HG02981 (cell line): ENCODE measurements around the gene SFT2D1.

ENCODE experiments used
- ATAC-seq: cut with Tn5 transposase; IDR thresholded peaks from one replicate; pipeline ENCODE4 v1.9.1; 2021; ENCODE audit warnings: mild to moderate bottlenecking, moderate library complexity; ENCODE audit not compliant: unreplicated experiment

The SFT2D1 gene

DNA sequence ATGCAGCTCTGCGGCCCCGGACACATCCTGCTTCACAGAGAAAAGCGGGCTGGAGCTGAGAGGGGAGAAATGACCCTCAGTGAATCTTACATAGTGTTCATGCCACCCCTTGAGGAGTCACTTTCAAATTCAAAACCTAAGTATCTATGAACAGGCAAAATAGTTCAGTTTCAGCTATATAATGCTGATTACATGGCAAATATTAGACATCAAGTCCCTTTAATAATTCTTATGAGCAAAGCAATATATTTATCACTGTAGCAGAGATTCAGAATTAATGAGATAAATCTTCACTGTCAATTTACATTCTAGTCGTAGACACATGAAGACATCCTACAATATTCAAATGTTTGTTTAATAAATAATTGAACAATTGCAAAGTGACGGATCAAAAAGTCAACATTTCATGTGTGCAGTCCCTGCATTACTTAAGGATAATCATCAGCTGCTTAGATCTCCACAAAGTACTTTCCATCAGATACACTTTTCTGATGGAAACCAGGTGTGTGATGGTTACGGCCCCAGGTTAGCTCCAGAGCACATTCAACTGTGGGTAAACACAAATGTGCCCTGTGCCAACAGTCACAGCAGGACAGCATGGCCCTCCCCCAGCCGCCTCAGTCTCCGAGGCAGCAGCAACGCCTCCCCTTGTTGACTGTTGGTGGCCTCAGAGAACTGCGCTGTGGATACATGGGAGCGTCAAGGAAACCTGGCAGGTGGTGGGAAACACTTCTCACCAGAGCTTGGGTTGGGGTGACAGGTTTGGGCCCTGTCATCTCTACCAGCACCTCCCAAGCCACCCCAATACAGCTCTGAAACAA lies 33.4 kb downstream of the SFT2D1 start:
- no peak for ATAC-seq

DNA sequence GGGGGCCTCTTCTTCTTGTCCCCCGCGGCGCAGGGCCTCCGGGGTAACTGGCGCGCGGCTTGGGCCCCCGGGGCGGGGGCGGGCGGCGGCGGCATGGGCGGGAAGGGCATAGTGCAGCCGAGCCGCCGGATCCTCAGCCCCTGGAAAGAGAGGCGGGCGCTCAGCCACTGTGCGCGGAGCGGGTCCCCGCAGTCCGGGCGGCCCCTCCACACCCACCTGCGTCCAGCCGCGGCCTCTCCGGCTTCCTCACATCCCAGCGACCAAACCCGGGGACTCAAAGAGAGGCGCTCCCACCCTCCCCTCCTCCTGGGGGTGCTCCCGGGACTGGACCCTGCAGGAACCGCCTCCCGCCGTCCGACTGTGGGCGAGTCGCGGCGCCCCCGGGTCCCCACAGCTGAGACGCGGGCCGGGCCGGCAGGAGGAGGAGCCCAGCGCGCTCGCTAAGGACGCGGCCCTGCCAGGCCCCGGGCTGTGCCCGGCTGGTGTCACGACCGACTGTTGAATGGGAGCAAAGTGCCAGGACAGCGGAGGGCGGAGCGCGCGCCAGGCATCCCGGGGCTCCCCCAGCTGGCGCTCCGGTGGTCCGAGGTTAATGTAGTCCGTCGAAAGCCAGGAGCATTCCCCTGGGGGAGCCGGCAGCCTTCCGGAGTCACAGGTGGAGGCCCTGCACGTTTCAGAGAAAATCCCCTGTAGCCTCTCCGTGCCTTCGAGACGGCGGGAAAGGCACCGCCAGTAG lies 34.1 kb downstream of the SFT2D1 start, which contains the start of gene PRR18:
TSS of gene PRR18 (minus strand) at position 360 of the 736 bp plus-strand sequence. CDS start at position 110, 250 bp downstream.
- peak; percentile 37 for ATAC-seq

DNA sequence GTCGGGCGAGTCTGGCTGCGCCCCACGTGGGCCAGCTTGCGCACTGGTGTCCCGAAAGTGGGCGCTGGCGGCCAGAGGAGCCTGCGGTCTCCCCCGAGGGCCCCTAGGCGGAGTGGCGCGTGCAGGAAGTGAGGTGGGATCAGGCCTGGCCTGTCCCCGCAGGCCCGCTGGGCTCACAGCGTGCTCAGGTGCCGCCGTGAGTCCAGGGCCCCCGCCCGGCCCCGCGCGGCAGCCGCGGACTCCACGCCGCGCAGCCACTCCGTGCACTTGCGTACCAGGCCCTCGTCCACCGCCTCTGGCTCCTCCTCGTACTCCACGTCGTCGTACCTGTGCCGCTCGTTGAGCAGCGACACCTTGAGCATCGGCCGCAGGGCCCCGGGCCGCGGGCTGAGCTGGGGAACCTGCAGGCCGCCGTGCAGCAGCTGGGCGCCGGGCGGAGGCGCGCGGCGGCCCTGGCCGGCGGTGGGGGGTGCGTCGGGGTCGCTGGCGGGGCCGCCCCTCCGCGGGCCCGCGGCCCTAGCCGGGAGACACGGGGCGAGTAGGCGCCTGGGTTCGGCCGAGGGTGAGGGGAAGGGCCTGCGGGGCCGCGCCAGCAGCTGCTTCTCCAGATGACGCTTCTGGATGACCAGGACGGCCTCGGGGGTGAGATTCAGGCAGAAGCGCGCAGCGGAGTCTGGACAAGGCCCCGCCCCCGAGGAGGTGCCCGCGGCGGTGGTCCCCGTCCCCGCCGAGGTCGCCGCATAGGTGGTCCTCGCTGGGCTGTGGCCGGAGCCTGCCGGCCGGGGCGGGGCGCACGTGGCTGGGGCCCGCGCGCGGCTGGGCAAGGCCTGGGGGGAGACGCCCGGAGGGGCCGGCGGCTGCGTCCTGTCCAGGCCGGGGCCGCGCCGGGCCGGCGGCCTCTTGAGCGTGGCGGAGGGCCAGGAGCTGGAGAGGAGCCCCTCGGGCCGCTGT lies 35.0 kb downstream of the SFT2D1 start:
- ATAC-seq, result peak; percentile 29

DNA sequence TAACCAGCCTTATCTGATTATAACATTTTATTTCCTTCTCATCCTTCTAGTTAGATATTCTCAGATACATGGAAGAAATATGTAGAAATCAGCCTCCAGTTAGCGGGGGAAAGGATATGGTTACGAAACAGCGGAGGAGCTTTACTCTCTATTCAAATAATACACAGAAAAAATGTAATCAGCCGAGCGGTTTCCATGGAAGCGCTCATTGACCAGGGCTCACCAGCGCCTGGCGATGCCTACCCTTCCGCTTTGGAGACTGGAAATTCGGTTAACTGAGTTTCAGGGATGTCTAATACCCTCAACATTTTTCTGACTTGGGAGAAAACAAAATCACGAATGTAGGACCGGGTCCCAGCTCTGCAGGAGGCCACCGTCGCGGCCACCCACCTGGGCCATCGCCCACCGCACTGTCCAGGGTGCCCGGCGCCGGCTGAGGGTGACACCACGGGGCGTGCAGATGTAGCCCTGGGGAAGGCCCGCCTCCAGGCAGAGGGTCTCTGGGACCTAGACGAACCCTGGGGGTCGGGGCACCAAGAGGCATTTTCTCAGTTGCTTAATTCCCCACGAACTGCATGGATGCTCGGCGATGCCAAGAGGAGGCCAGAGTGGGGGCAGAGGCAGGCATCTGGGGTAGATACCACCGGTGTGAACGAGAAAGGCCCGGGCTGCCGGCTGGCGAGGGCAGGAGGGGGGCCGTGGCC lies 35.8 kb downstream of the SFT2D1 start:
- ATAC-seq, result no peak

DNA sequence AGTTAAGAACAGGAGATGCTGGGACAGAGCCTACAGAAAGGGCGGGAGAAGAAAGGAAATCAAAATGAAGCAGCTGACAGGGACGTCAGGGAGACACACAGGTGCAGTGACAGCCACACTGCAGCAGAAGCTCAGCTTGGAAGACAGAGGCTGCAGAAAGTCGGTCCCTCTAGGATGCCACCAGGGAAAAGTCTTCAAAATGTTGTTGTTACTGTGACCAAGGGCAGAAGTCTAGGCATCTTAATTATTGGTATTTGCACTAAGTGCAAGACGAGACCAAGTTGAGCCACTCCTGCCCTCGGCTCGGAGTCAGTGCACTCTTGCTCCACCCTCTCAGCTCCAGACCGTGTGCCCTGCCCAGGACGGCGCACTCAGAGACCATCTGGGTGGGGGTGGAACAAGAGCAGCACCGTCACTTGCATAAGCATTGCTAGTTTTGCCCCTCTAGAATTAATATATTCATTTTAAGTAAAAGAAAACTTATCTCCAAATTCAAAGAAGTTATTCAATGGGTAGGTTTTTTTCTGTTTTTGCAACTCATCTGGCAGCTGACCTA lies 36.7 kb downstream of the SFT2D1 start:
- no peak for ATAC-seq

DNA sequence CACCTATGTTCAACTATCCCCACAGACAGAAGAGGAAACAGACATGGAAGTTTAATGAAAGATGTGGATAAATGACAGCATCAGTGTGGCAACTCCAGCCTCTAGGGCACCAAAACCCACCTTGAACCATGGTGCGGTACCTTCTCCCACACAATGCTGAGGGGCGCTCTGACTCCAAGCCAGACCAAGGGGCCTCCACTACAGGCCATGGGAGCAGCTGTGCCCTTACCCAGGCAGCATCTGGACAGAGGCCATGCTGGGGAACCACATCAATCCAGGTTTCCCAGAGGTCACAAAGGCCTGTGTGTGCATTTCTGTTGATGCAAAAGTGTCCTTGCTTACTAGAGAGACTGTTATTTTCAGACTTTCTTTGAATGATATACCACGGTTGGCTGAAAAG lies 38.2 kb downstream of the SFT2D1 start:
- ATAC-seq, result no peak

DNA sequence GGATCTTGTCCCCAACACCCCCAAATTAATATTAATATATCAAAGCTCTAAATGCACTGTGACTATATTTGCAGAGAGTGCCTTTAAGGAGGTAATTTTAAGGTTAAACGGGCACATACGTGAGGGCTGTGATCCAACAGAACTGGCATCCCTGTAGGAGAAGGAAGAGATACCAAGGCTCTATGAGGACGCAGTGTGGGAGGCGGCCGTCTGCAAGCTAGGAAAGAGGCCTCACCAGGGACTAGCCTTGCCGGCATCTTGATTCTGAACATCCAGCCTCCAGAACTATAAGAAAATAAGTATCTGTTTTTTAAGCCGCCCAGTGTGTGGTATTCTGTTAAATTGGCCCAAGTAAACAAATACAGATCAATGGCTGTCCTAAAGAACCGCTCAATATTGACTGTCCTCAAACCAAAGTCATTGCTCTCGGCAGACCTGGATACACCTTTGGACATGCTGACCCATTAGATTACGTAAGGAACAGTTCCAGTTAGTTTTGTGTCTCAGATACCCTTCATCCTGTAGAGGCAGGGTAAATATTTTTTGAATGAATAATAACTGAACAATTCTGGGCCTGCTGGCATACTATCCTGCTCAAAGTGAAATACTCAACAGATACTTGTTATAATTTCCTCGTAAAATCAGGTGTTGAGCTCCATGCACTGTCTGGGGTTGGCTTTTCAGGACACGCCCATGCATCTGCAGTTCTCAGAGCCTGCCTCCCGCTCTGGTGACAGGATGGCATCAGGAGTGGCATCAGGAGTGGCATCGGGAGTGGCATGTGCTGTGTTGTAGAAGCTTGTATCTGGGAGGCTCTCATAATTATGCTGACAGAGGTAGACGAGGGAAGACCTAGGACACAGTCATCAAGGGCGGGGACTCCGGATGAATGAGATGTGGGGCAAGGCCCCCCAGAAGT lies 40.5 kb downstream of the SFT2D1 start:
- no peak for ATAC-seq

DNA sequence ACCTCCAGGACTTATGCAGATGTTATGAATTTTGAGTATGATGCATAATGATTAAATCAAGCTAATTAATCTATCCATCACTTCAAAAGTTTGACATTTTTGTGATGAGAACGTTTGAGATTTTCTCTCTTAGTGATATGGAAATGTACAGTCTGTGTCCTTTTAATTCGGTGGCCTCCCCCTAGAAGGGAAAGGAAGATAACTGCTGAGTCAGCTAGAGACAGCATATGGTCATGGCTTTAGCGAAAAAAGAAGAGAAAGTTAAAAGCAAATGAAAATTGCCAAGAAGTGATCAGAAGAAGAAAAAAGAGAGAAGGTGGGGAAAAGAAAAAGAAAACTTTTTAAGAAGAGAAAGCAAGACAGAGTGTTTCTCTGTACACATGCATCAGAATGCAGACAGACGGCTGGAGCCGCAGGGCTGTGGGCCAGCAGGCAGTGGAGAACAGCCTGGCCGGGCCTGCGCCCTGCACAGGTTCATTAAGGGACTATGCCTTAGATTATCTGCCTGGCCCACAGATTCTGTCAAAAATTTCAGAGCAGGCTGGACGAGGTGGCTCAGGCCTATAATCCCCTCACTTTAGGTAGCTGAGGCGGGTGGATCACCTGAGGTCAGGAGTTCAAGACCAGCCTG lies 41.9 kb downstream of the SFT2D1 start:
- no peak for ATAC-seq

DNA sequence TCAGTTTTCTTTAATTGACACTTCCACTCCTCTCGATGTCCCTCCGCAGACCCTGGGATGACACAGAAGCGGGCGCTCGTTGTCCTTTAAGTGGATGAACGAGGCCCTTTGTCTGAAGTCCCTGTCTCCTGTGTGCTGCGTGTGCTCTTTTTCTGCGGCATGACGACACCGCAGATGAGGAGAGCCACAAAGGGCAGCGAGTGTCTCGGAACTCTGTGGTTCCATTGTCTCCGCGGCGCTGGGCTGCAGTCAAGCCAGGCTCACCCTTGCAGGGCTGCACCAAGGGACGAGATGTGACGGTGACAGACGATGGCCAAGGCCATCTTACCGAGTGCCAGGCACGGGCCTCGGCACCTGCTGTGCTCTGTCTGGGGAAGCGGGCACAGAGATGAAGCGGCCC lies 44.7 kb downstream of the SFT2D1 start:
- no peak for ATAC-seq

DNA sequence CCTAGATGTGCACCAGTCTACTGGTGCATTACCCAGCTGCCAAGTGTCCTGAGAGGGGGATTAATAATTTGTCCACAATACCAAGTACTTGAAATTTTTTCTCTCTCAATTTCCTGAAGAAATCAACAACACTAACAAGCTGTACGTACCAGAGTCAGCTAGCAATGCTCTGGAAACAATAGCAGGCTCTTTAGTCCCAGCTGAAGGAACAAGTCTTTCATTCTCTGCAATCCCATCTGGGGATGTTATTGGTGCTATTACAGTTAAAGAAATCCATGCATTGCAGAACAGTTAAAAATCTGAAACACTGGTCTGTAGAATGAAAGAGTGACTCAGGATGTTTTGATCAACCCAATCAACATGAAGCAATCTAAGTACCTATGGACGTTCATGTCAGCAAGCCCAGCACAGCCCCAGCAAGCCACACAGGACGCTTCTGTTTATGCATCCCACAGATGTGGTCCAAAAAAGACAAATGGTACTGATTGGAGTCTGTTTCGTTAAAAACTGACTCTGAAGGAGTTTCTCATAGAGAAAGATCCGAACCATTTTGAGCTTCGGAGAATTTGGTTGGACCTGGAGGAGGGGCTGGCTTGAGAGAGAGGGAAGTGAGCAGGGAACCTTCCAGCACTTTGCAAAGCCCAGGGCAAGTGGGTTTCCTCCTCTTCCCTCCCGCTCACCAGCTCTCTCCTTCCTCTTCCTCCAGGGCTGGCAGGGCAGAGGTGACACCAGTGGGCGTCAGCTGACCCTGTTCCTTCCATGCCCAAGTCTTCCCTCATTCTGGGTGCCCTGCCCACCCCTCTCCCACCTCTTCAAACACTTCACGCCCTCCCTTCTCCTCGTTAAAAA lies 46.1 kb downstream of the SFT2D1 start:
- no peak for ATAC-seq

DNA sequence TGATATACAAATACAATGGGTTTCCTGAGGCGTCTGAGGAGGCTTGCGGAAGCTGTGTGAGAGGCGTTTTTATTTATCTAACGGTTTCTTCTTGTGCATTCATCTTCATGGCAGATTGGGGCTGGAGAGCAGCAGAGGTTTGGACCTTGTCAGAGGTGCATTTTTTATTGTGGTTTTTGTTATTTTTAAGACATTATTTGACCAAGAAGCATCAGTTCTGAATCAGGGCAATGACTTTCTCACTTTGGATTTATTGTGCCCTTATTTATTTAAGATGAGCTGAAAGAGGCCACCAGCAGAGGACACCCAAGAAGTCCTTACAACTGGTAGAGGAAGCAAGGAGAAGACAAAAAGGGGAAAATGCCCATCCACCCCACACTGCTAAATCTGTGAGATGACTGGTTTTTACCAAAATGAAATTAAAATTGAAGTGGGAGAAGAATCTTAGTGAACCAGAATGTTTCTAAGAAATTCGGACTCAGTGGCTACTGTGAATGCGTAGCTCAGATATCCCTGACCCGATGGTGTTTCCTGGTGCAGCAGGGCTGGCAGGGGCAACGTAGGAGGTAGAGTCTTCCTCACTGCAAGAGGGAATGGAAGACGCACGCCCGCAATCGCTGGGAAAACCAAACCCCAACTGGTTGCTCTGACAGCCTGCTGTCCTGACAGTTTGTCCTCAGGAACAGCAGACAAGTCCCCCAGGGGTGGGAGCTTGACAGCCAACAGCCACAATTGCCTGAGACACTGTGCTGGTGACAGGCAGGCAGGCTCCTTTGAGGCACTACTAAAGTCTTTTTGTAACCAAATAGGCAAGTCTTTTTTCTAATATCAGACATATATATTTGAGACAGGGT lies 48.4 kb downstream of the SFT2D1 start:
- ATAC-seq, result no peak

DNA sequence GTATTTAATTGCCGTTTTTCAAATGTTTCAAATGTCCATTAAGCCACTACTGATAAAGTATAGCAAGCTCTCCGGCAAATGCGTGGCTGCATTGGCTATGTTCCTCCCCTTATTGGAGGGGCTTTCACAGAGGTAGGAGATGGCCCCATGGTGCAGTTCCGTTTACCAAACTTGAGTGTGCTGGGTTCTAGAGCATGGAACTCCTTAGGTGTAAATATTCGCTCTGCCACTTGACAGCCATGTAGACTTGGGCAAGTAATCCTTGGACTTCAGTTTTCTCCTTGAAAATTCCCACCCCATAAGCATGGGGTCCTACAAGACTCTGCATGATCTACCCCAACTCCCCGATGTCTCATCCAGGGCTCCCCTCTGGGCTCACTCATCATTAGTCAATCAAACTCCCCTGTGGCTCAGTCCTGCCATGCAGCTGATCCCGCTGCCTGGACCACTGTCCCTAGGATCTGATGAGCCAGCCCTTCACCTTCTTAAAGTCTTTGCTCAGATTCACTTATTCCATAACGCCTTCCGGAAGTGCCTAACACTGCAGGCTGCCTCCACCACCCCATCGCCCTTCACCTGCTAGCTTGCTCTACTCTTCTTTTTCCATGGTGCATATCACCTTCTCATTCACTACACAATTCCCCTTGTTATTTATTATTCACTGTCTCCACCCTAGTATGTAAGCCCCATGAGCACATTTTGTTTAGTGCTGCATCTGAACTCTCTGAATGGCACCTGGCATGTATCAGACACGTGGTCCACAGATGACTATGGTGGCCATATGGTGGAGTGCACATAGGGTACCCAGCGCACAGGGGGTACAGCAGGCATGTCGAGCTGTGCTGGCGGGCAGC lies 52.9 kb downstream of the SFT2D1 start:
- ATAC-seq, result no peak

DNA sequence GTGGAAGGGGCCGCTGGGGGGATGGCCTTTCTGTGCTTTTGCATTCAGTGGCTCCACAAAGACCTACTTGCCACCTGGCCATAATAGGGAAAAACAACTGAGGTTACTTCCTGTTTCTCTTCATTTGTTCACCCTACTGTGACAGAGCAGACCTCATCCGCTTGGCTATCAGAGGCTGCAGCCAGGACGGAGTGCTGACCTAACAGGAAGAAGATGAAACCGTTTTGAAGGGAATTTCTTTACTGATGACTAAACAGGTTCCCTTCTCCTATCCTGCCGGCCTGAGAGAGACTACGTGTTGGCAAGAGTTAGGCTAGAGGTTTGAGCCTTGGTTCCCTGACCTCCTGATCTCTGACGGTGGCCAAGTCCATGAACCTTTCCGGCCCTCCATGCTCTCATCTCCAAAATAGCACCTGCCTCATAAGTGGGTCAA lies 55.5 kb downstream of the SFT2D1 start:
- ATAC-seq, result peak; percentile 98

DNA sequence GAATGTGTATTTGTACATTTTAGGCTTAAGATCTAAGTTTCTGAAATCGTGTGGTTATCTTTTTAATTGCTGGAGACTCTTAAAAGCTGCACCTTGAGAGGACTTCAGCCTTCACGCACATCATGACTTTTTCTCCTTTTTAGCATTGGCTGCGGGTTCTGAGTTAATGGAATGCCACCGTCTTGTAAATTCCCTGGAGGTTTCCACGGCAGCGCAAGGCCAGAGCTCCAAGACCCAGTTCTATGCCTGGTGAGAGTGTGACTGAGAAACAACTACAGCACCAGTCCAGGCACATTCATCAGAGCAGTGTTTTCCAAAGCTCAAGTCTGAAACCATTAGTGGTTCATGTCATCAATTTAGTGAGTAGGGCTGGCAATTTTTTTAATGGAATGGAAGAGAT lies 57.1 kb downstream of the SFT2D1 start:
- ATAC-seq, result no peak

DNA sequence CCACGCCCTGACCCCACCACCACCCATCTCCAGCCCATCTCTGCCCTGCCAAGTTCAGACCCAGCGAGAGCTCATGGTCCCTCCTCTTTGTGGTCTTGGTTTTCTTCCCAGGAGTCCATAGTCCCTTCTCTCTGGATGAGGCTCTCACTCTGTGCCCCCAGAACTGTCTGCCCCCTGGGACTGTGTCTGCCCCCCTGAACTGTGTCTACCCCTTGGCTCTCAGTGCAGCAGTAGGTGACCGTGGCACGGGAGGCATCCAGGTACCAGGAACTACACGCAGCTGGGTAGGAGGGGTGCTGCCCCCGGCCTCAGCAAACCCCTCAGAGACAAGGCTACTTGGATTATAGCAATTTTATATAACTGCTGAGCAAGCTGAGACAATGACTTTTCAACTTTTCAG lies 57.7 kb downstream of the SFT2D1 start:
- no peak for ATAC-seq
